GM12878 (cell line): ENCODE measurements around the gene PDE11A. TPM values are rescaled to one million over a fixed set of nuclear protein-coding genes. Genes with fewer than 3 reads are reported as not detected.

ENCODE experiments used
- ATAC-seq: fragments of 200-7000 bp; cut with Tn5 transposase; 3 replicates; pipeline ENCODE4 v1.9.1; 2020; ENCODE audit warnings: mild to moderate bottlenecking, moderate library complexity
- BruUV-seq: library from RNA; stranded (reverse); fragments of 400-500 nt; replicated peaks from 2 replicates; lab custom pipeline; 2021; lab: Mats Ljungman, UMichigan
- CTCF ChIA-PET: fragments of 300-600 bp; sonication (Branson Sonifier 250); formaldehyde crosslinking; extraction: SDS; loops from one replicate; lab custom pipeline; 2021; ENCODE audit warnings: inconsistent platforms; lab: Yijun Ruan, JAX
- POLR2A ChIA-PET: fragments of 350-600 bp; formaldehyde crosslinking; extraction: SDS; loops from one replicate; lab custom pipeline; 2021; ENCODE audit warnings: inconsistent platforms; lab: Charles Lee
- RAD21 ChIA-PET: fragments of 300-600 bp; sonication (Branson Sonifier 250); formaldehyde crosslinking; loops from one replicate; lab custom pipeline; 2023; ENCODE audit warnings: antibody characterized with exemption; ENCODE audit not compliant: unreplicated experiment; lab: Charles Lee
- SMC1A ChIA-PET: fragments of 300-600 bp; sonication (Branson Sonifier 250); formaldehyde crosslinking; loops from one replicate; lab custom pipeline; 2023; ENCODE audit not compliant: unreplicated experiment, uncharacterized antibody; lab: Charles Lee
- DNase-seq: peaks from one replicate; pipeline ENCODE4 v3.0.0-alpha.2; 2011; ENCODE audit warnings: low read depth, low spot score
- FAIRE-seq: peaks from 3 replicates; lab custom pipeline; 2011; peaks lifted over from hg19 to GRCh38; lab: Jason Lieb, UNC
- H2AFZ ChIP-seq: 2 replicates; pipeline ENCODE4 v1.6.0; 2011; ENCODE audit warnings: low read depth, low read length, control low read depth; ENCODE audit not compliant: control insufficient read depth
- H3K27ac ChIP-seq: 2 replicates; pipeline ENCODE4 v1.5.1; 2011; ENCODE audit warnings: control low read depth; ENCODE audit not compliant: control insufficient read depth, insufficient read depth
- H3K27me3 ChIP-seq, 2 experiments: replicated peaks in 1 of 2; 2 replicates each; pipeline versions ENCODE4 v1.6.0 to v1.6.1; 2011; ENCODE audit warnings: low read length in 1 of 2; ENCODE audit not compliant: control insufficient read depth in 2 of 2, insufficient read depth in 2 of 2
- H3K36me3 ChIP-seq, 2 experiments: 2 replicates each; pipeline ENCODE4 v1.5.1; 2011; ENCODE audit warnings: low read length in 1 of 2; ENCODE audit not compliant: control insufficient read depth in 2 of 2, insufficient read depth in 2 of 2
- H3K4me1 ChIP-seq: 2 replicates; pipeline ENCODE4 v1.6.1; 2011; ENCODE audit warnings: mild to moderate bottlenecking, low read length, moderate library complexity, mixed read lengths; ENCODE audit not compliant: control insufficient read depth, insufficient read depth
- H3K4me2 ChIP-seq: 2 replicates; pipeline ENCODE4 v1.6.0; 2011; ENCODE audit warnings: control low read depth; ENCODE audit not compliant: control insufficient read depth, insufficient read depth
- H3K4me3 ChIP-seq: fragments of 200-600 bp; sonication (generic); 2 replicates; pipeline ENCODE4 v1.5.1; 2016
- H3K79me2 ChIP-seq: 2 replicates; pipeline ENCODE4 v1.6.0; 2011; ENCODE audit warnings: low read length; ENCODE audit not compliant: control insufficient read depth, insufficient read depth
- H3K9ac ChIP-seq: 2 replicates; pipeline ENCODE4 v1.8.0; 2011; ENCODE audit warnings: low read length, control low read depth, mixed read lengths; ENCODE audit not compliant: control insufficient read depth, insufficient read depth
- H3K9me3 ChIP-seq: replicated peaks from 3 replicates; pipeline ENCODE4 v1.5.1; 2011; ENCODE audit warnings: mild to moderate bottlenecking, low read length; ENCODE audit not compliant: control insufficient read depth, insufficient read depth
- H4K20me1 ChIP-seq: 2 replicates; pipeline ENCODE4 v1.6.0; 2011; ENCODE audit not compliant: control insufficient read depth, insufficient read depth
- EGR1 ChIP-seq, 2 experiments: IDR thresholded peaks; 1 replicate in 1 of 2; 2 replicates in 1 of 2; pipeline ENCODE4 v1.6.1; 2011 to 2012; ENCODE audit warnings: low read depth in 2 of 2, low read length in 2 of 2, borderline replicate concordance in 1 of 2, mild to moderate bottlenecking in 1 of 2, moderate library complexity in 1 of 2
- EP300 ChIP-seq, 2 experiments: fragments of 150-350 bp in 1 of 2; IDR thresholded peaks; 2 replicates each; pipeline ENCODE4 v1.6.1; 2011 to 2012; ENCODE audit warnings: low read depth in 2 of 2, low read length in 2 of 2, borderline replicate concordance in 1 of 2, improper control_type of control experiment in 1 of 2, inconsistent platforms in 1 of 2; ENCODE audit not compliant: control insufficient read depth in 1 of 2
- MLLT1 ChIP-seq: fragments of 450-650 bp; IDR thresholded peaks from 2 replicates; pipeline ENCODE4 v1.6.1; 2016; ENCODE audit warnings: mild to moderate bottlenecking
- MTA3 ChIP-seq: IDR thresholded peaks from 2 replicates; pipeline ENCODE4 v1.6.1; 2012; ENCODE audit warnings: low read length, inconsistent platforms, borderline replicate concordance
- RCOR1 ChIP-seq: conservative IDR thresholded peaks from 2 replicates; pipeline ENCODE4 v1.6.1; 2012; ENCODE audit warnings: low read depth, low read length, improper control_type of control experiment
- TARDBP ChIP-seq: IDR thresholded peaks from 2 replicates; pipeline ENCODE4 v1.6.1; 2016; ENCODE audit warnings: borderline replicate concordance
- ZNF217 ChIP-seq: fragments of 450-650 bp; IDR thresholded peaks from 2 replicates; pipeline ENCODE4 v1.6.1; 2017; ENCODE audit warnings: antibody characterized with exemption, mild to moderate bottlenecking
- WGBS: methylation state at CpG from one replicate; pipeline ENCODE4 v1.1.6; 2016; ENCODE audit warnings: low lambda C conversion rate; ENCODE audit not compliant: insufficient replicate concordance, insufficient coverage; ENCODE audit errors: missing lambda C conversion rate; 5-methylcytosine and 5-hydroxymethylcytosine counted together
- in situ Hi-C: fragments of 300-500 bp; cut with MboI; formaldehyde crosslinking; loops from 9 replicates; pipeline ENCODE4 v1.14.3; 2018; ENCODE audit warnings: mixed read lengths
- intact Hi-C: fragments of 100-400 bp; cut with micrococcal nuclease; formaldehyde crosslinking; loops from one replicate; pipeline ENCODE4 v1.14.2; 2022; ENCODE audit not compliant: unreplicated experiment
- polyA plus RNA-seq, 11 experiments: library from polyadenylated mRNA; depleted of rRNA in 4 of 11; unstranded in 6 of 11; stranded (reverse) in 5 of 11; fragments of >200 nt; fragmentation: Nextera tagmentation in 4 of 11; fragmentation: Illumina TruSeq in 1 of 11; extraction: Ambion mirVana in 4 of 11; extraction: Trizol in 1 of 11; gene quantifications; 1 replicate in 1 of 11; 2 replicates in 10 of 11; pipeline versions ENCODE4 v1.2.1 to v1.2.3, GENCODE V29; 2011 to 2016; ENCODE audit warnings: inconsistent platforms in 2 of 11, missing spikeins in 2 of 11, low read depth in 1 of 11
- total RNA-seq, 4 experiments: library from RNA; depleted of rRNA in 3 of 4; stranded (reverse); fragments of >200 nt in 3 of 4; fragmentation: Illumina TruSeq in 1 of 4; extraction: Trizol in 1 of 4; gene quantifications; 2 replicates each; pipeline versions ENCODE4 v1.2.1 to v1.2.3, GENCODE V29; 2013 to 2021
- TF ChIP-seq, protein P1 (sequence below): fragments of 450-650 bp; formaldehyde crosslinking; IDR thresholded peaks from 2 replicates; pipeline ENCODE4 v1.4.0; 2020; ENCODE audit warnings: mild to moderate bottlenecking, moderate library complexity

Gene PDE11A
- total and polyA plus RNA-seq, 10 of the 15 experiments (the other 5 are each of a cell fraction or from before 2014, with no cell fraction given) = 0.01 to 0.17 (median 0.06) TPM; not detected in 5

DNA sequence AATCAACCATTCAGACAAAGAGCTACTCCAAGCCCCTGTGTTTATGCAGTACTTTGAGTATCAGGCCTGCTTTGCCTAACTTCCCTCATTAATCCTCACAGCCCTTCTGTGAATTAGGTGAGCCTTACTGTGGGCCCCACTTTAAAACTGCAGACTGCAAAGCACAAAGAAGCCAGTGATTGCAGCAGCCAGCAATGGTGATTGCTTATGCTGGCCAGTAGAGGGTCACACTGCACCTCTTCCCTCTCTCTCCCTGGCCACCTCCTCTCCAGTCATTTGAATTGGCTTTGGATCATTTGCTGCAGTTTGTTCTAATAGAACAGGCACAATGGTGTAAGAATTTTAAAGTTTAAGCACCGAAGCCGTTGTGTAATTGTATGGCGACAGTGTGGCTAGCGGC lies 450.1 kb downstream of the PDE11A start:
- FAIRE-seq = no peak
- Histone ChIP-seq H3K36me3 (no peaks in the 10 kb centered on the region), H4K20me1 (no peaks in the 10 kb centered on the region), H3K79me2 (no peaks in the 10 kb centered on the region), H3K27ac (no peak overlapping the region), H3K4me2 (no peak overlapping the region), H3K27me3 (no peaks in the 10 kb centered on the region), H3K4me1 (no peaks in the 10 kb centered on the region; the same call in 1 of the 2 replicates), H3K9ac (no peak overlapping the region), H2AFZ (no peak overlapping the region), H3K9me3 (no peaks in the 10 kb centered on the region), H3K4me3 (no peak overlapping the region)
- TF ChIP-seq RCOR1 = no peak
- RAD21 ChIA-PET = no interaction called here
- CTCF ChIA-PET = interaction anchor here (0.6 kb wide), 2 partner anchors 97 to 104 kb away, joined by 3 to 4 read pairs; no protein-coding TSS in a partner anchor
- DNase-seq = no peak
- no TSS peak for BruUV-seq
- POLR2A ChIA-PET = no interaction called here
- intact Hi-C loops = no loop called here
- 99% methylated on average over 4 of the region's 4 CpGs for WGBS
- SMC1A ChIA-PET = interaction anchor here (1.1 kb wide), 1 partner anchor 9 kb away, joined by 3 read pairs; no protein-coding TSS in a partner anchor
- in situ Hi-C loops = no loop called here
- no peak for ATAC-seq

DNA sequence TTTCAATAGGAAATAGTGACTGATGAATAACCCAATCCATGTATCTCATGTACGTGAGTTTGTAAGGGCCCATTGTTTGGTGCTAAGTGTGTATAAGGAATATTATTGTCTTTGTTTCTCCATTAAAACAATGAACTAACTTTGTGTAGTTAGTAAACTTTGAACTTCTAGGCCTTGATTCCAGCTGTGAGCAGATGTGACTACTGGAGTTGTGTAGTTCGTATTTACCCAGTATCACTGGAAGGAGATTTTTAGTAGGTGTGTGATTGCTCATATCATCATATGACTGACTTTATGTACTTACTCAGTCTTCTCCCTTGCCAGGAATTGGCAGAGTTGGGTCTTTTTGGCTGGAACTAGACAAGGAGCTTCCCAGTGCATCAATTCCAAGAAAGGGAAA lies 452.6 kb downstream of the PDE11A start:
- ATAC-seq = no peak
- H3K27ac ChIP-seq = no peak overlapping the region
- DNase-seq = no peak
- no peak overlapping the region for H3K4me3 ChIP-seq
- WGBS = 52% methylated on average over 2 of the region's 2 CpGs
- no peak overlapping the region for H2AFZ ChIP-seq
- H3K4me2 ChIP-seq = no peak overlapping the region
- no peaks in the 10 kb centered on the region for H4K20me1 ChIP-seq
- TF ChIP-seq, protein P1, sequence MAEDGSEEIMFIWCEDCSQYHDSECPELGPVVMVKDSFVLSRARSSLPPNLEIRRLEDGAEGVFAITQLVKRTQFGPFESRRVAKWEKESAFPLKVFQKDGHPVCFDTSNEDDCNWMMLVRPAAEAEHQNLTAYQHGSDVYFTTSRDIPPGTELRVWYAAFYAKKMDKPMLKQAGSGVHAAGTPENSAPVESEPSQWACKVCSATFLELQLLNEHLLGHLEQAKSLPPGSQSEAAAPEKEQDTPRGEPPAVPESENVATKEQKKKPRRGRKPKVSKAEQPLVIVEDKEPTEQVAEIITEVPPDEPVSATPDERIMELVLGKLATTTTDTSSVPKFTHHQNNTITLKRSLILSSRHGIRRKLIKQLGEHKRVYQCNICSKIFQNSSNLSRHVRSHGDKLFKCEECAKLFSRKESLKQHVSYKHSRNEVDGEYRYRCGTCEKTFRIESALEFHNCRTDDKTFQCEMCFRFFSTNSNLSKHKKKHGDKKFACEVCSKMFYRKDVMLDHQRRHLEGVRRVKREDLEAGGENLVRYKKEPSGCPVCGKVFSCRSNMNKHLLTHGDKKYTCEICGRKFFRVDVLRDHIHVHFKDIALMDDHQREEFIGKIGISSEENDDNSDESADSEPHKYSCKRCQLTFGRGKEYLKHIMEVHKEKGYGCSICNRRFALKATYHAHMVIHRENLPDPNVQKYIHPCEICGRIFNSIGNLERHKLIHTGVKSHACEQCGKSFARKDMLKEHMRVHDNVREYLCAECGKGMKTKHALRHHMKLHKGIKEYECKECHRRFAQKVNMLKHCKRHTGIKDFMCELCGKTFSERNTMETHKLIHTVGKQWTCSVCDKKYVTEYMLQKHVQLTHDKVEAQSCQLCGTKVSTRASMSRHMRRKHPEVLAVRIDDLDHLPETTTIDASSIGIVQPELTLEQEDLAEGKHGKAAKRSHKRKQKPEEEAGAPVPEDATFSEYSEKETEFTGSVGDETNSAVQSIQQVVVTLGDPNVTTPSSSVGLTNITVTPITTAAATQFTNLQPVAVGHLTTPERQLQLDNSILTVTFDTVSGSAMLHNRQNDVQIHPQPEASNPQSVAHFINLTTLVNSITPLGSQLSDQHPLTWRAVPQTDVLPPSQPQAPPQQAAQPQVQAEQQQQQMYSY (CRISPR knock-in tag) = no peak
- TF ChIP-seq ZNF217 (no peak), TARDBP (no peak), MTA3 (no peak), EP300 (IDR thresholded peaks at IDR 0.05; ENCODE audit: borderline replicate concordance in 1 of 2, control insufficient read depth in 1 of 2, low read depth in 2 of 2, low read length in 2 of 2) (no peak), MLLT1 (no peak), EGR1 (IDR thresholded peaks at IDR 0.05; ENCODE audit: borderline replicate concordance in 1 of 2, low read depth in 2 of 2, low read length in 2 of 2) (no peak)
- TF ChIP-seq, all 136 proteins: peak for 0
- H3K36me3 ChIP-seq = no peaks in the 10 kb centered on the region
- ChIA-PET SMC1A (interaction anchor here (1.0 kb wide), 1 partner anchor 9 kb away, joined by 3 read pairs; no protein-coding TSS in a partner anchor), RAD21 (no interaction called here), CTCF (interaction anchor here (1.4 kb wide), 1 partner anchor 10 kb away, joined by 3 read pairs; no protein-coding TSS in a partner anchor), POLR2A (no interaction called here)
- no peak overlapping the region for H3K9ac ChIP-seq
- no peaks in the 10 kb centered on the region for H3K27me3 ChIP-seq
- intact Hi-C loops = loop anchor here (5.0 kb wide), 1 partner anchor 68 kb away; a partner anchor contains a TSS
- H3K9me3 ChIP-seq = no peaks in the 10 kb centered on the region
- no peaks in the 10 kb centered on the region for H3K79me2 ChIP-seq
- no peak for FAIRE-seq
- in situ Hi-C loops = no loop called here
- no peaks in the 10 kb centered on the region; the same call in 1 of the 2 replicates for H3K4me1 ChIP-seq
- BruUV-seq = no TSS peak
